ENCODE results near the gene ZNF555.

ZNF555 gene

GRCh38 chr19:2819540-2820111, 21.6 kb upstream of the ZNF555 start, which contains the start of gene ZNF554:
TSS of gene ZNF554 (plus strand) at chr19:2819868. CDS start at chr19:2820072, 204 bp downstream.
- peak within 1 kb of the TSS; percentile 70 for H3K4me3 ChIP-seq (replicated peaks; ENCODE audit: low read depth, low read length)
- H3K27me3 ChIP-seq (replicated peaks; ENCODE audit: control insufficient read depth, insufficient read depth, low read length), result no peaks in the 10 kb centered on the region
- DNase-seq (ENCODE audit: extremely low read depth, insufficient read length), result peak; percentile 92
- peak; percentile 99 for TF ChIP-seq CTCF (IDR thresholded peaks at IDR 0.05; ENCODE audit: insufficient read depth, low read length, poor library complexity, severe bottlenecking)
- peaks cover 3% of the 10 kb centered on the region for H3K36me3 ChIP-seq (ENCODE audit: control insufficient read depth, insufficient read depth, low read length)

- DNase-seq (ENCODE audit: extremely low read depth, insufficient read length), result no peak
- peak overlapping the region; percentile 70 for H3K4me3 ChIP-seq (replicated peaks; ENCODE audit: low read depth, low read length)
- H3K36me3 ChIP-seq (ENCODE audit: control insufficient read depth, insufficient read depth, low read length), result peaks cover 2% of the 10 kb centered on the region
- no peak for TF ChIP-seq CTCF (IDR thresholded peaks at IDR 0.05; ENCODE audit: insufficient read depth, low read length, poor library complexity, severe bottlenecking)
- H3K27me3 ChIP-seq (replicated peaks; ENCODE audit: control insufficient read depth, insufficient read depth, low read length), result no peaks in the 10 kb centered on the region
Observed at GRCh38 chr19:2820112-2820702, 21.1 kb upstream of the ZNF555 start.

- H3K4me3 ChIP-seq (replicated peaks; ENCODE audit: low read depth, low read length), result no peak overlapping the region
- no peaks in the 10 kb centered on the region for H3K27me3 ChIP-seq (replicated peaks; ENCODE audit: control insufficient read depth, insufficient read depth, low read length)
- no peaks in the 10 kb centered on the region for H3K36me3 ChIP-seq (ENCODE audit: control insufficient read depth, insufficient read depth, low read length)
- DNase-seq (ENCODE audit: extremely low read depth, insufficient read length), result no peak
- no peak for TF ChIP-seq CTCF (IDR thresholded peaks at IDR 0.05; ENCODE audit: insufficient read depth, low read length, poor library complexity, severe bottlenecking)
Observed at GRCh38 chr19:2822846-2823245, 18.4 kb upstream of the ZNF555 start.

- no peaks in the 10 kb centered on the region for H3K36me3 ChIP-seq (ENCODE audit: control insufficient read depth, insufficient read depth, low read length)
- no peak for TF ChIP-seq CTCF (IDR thresholded peaks at IDR 0.05; ENCODE audit: insufficient read depth, low read length, poor library complexity, severe bottlenecking)
- no peak for DNase-seq (ENCODE audit: extremely low read depth, insufficient read length)
- no peak overlapping the region for H3K4me3 ChIP-seq (replicated peaks; ENCODE audit: low read depth, low read length)
- H3K27me3 ChIP-seq (replicated peaks; ENCODE audit: control insufficient read depth, insufficient read depth, low read length), result no peaks in the 10 kb centered on the region
Observed at GRCh38 chr19:2823646-2824045, 17.6 kb upstream of the ZNF555 start.

- TF ChIP-seq CTCF (IDR thresholded peaks at IDR 0.05; ENCODE audit: insufficient read depth, low read length, poor library complexity, severe bottlenecking), result no peak
- Histone ChIP-seq H3K27me3 (replicated peaks; ENCODE audit: control insufficient read depth, insufficient read depth, low read length) (no peaks in the 10 kb centered on the region), H3K4me3 (replicated peaks; ENCODE audit: low read depth, low read length) (no peak overlapping the region), H3K36me3 (ENCODE audit: control insufficient read depth, insufficient read depth, low read length) (no peaks in the 10 kb centered on the region)
- no peak for DNase-seq (ENCODE audit: extremely low read depth, insufficient read length)
Observed at GRCh38 chr19:2824129-2824528, 17.1 kb upstream of the ZNF555 start.

Measured in GM06990 (cell line).